NCI-H460 (cell line): ENCODE results near the gene CCDC112. TPM values are rescaled to one million over a fixed set of nuclear protein-coding genes. Genes with fewer than 3 reads are reported as not detected.
"Not testable (repeated sequence)": the region's sequence is repeated elsewhere in the genome, so short reads cannot be mapped to it uniquely, and the experiment has no call there.

Experiments
- DNase-seq: peaks from one replicate; pipeline ENCODE4 v3.0.0-alpha.2; 2016; ENCODE audit warnings: low read depth; ENCODE audit errors: extremely low read depth
- small RNA-seq, 2 experiments: library from RNA; depleted of rRNA; stranded (forward); fragments of <200 nt; gene quantifications; one replicate each; pipeline ENCODE3, GENCODE V24; 2014
- total RNA-seq: library from RNA; depleted of rRNA; stranded (reverse); fragments of >200 nt; shearing (Covaris generic); gene quantifications from 2 replicates; pipeline ENCODE4 v1.2.3, GENCODE V29; 2014; rRNA removed

The CCDC112 gene
- total RNA-seq, 1 experiment from 2014 or later, result 13.0 TPM

GRCh38 chr5:115263078-115263380 is 33.4 kb downstream of the CCDC112 start:
- no peak for DNase-seq

GRCh38 chr5:115262321-115263077 is 34.0 kb downstream of the CCDC112 start, which contains the start of gene PGGT1B:
PGGT1B (minus strand) TSS chr5:115262877; CDS start chr5:115262851, 26 bp downstream.
- peak; percentile 56 for DNase-seq

- no peak for DNase-seq
Observed at GRCh38 chr5:115262011-115262320, 34.5 kb downstream of the CCDC112 start.

- no peak for DNase-seq
Observed at GRCh38 chr5:115260248-115260647, 36.2 kb downstream of the CCDC112 start.

- DNase-seq, result no peak
Observed at GRCh38 chr5:115257981-115258380, 38.5 kb downstream of the CCDC112 start.

- DNase-seq, result not testable (repeated sequence)
Observed at GRCh38 chr5:115249379-115249778, 47.1 kb downstream of the CCDC112 start.

GRCh38 chr5:115246361-115246991 is 50.0 kb downstream of the CCDC112 start:
- peak; percentile 58 for DNase-seq

GRCh38 chr5:115243412-115243811 is 53.0 kb downstream of the CCDC112 start:
- DNase-seq, result no peak

GRCh38 chr5:115241881-115242642 is 54.4 kb downstream of the CCDC112 start:
- no peak for DNase-seq

- no peak for DNase-seq
Observed at GRCh38 chr5:115237066-115237465, 59.4 kb downstream of the CCDC112 start.

- no peak for DNase-seq
Observed at GRCh38 chr5:115236599-115236998, 59.9 kb downstream of the CCDC112 start.

GRCh38 chr5:115231598-115231997 is 64.9 kb downstream of the CCDC112 start:
- DNase-seq, result no peak

- no peak for DNase-seq
Observed at GRCh38 chr5:115229606-115230005, 66.8 kb downstream of the CCDC112 start.

- no peak for DNase-seq
Observed at GRCh38 chr5:115227281-115227680, 69.2 kb downstream of the CCDC112 start.

Small RNA genes lying within 50 kb of the gene (small RNA-seq; reads per million reads assigned to genes)
- gene HMGN1P15, result 0 reads per million in 2 experiments

Other genes starting within 250 kb of the CCDC112 start
- 2.5 and 2.7 TPM in 2 replicates for gene TRIM36, start 126.7 kb downstream of the CCDC112 start, total RNA-seq
- 13.9 and 15.7 TPM in 2 replicates for gene PGGT1B, start 33.8 kb downstream of the CCDC112 start, total RNA-seq
- 11.1 and 11.7 TPM in 2 replicates for gene FEM1C, start 248.1 kb upstream of the CCDC112 start, total RNA-seq